ENCODE results near the gene SGSM2. TPM values are rescaled to one million over a fixed set of nuclear protein-coding genes. Genes with fewer than 3 reads are reported as not detected.

Gene SGSM2
- total and polyA plus RNA-seq, 2 of the 13 experiments (the other 11 are each of a cell fraction or from before 2014, with no cell fraction given): 30.4 to 51.3 TPM

GRCh38 chr17:2336215-2336851 lies 968 bp upstream of the SGSM2 start, which contains the start of gene TSR1 (continued):
- TF ChIP-seq CERS6 (CRISPR knock-in tag; IDR thresholded peaks at IDR 0.05) (peak; percentile 78), SOX5 (CRISPR knock-in tag; IDR thresholded peaks at IDR 0.05; ENCODE audit: borderline replicate concordance) (no peak; the same call in 1 of the 2 replicates), SATB2 (CRISPR knock-in tag; IDR thresholded peaks at IDR 0.05) (no peak; the same call in 1 of the 2 replicates), ZBTB39 (CRISPR knock-in tag; IDR thresholded peaks at IDR 0.05) (no peak; the same call in 1 of the 2 replicates), ZNF234 (CRISPR knock-in tag; conservative IDR thresholded peaks at IDR 0.05) (no peak), FOXO4 (CRISPR knock-in tag; conservative IDR thresholded peaks at IDR 0.05) (no peak), GTF3A (CRISPR knock-in tag; conservative IDR thresholded peaks at IDR 0.05) (no peak), CREM (IDR thresholded peaks at IDR 0.05) (no peak), CREM (CRISPR knock-in tag; IDR thresholded peaks at IDR 0.05) (no peak), ZKSCAN5 (CRISPR knock-in tag; IDR thresholded peaks at IDR 0.05) (no peak), CEBPB (IDR thresholded peaks at IDR 0.05; ENCODE audit: borderline replicate concordance, low read depth, low read length) (no peak), ZNF382 (CRISPR knock-in tag; IDR thresholded peaks at IDR 0.05; ENCODE audit: borderline replicate concordance) (no peak), TOPORS (CRISPR knock-in tag; IDR thresholded peaks at IDR 0.05) (peak; percentile 55; the same call in 1 of the 2 replicates), ZIK1 (CRISPR knock-in tag; IDR thresholded peaks at IDR 0.05; ENCODE audit: borderline replicate concordance, low read depth) (peak; percentile 92), ZNF782 (CRISPR knock-in tag; IDR thresholded peaks at IDR 0.05; ENCODE audit: borderline replicate concordance) (0 out of 2 replicates have a peak, but pooled peaks have one; percentile 24), ZNF367 (CRISPR knock-in tag; IDR thresholded peaks at IDR 0.05; ENCODE audit: borderline replicate concordance) (no peak), ZNF430 (CRISPR knock-in tag; IDR thresholded peaks at IDR 0.05) (peak; percentile 58; the same call in 1 of the 2 replicates), JARID2 (CRISPR knock-in tag; IDR thresholded peaks at IDR 0.05; ENCODE audit: insufficient replicate concordance) (peak; percentile 83), MEIS1 (CRISPR knock-in tag; IDR thresholded peaks at IDR 0.05; ENCODE audit: borderline replicate concordance) (no peak), FOSL2 (CRISPR knock-in tag; IDR thresholded peaks at IDR 0.05) (peak; percentile 30), MAFG (CRISPR knock-in tag; IDR thresholded peaks at IDR 0.05) (no peak), BCL6 (CRISPR knock-in tag; IDR thresholded peaks at IDR 0.05) (peak; percentile 56; the same call in 1 of the 2 replicates), MED8 (CRISPR knock-in tag; IDR thresholded peaks at IDR 0.05; ENCODE audit: insufficient replicate concordance) (peak; percentile 68), JUNB (CRISPR knock-in tag; IDR thresholded peaks at IDR 0.05; ENCODE audit: borderline replicate concordance) (no peak), SUZ12 (IDR thresholded peaks at IDR 0.05; ENCODE audit: low read depth, low read length) (no peak)

Measured in HepG2 (cell line).